BLaER1 (cell line): ENCODE results near the gene PMIS2.
A peak's percentile ranks its signal among the peaks of the same experiment; 100 is the strongest.
"Not testable (repeated sequence)": the region's sequence is repeated elsewhere in the genome, so short reads cannot be mapped to it uniquely, and the experiment has no call there.

ENCODE experiments used
- H3K27ac ChIP-seq: shearing (Covaris generic); formaldehyde crosslinking; 2 replicates; pipeline ENCODE4 v1.8.1; 2022
- H3K27me3 ChIP-seq: shearing (Covaris generic); formaldehyde crosslinking; 2 replicates; pipeline ENCODE4 v1.8.1; 2022
- H3K36me3 ChIP-seq: shearing (Covaris generic); formaldehyde crosslinking; 2 replicates; pipeline ENCODE4 v1.8.1; 2022
- H3K4me1 ChIP-seq: shearing (Covaris generic); formaldehyde crosslinking; 2 replicates; pipeline ENCODE4 v1.8.1; 2022
- H3K4me2 ChIP-seq: shearing (Covaris generic); formaldehyde crosslinking; 2 replicates; pipeline ENCODE4 v1.8.1; 2022
- H3K4me3 ChIP-seq: shearing (Covaris generic); formaldehyde crosslinking; 2 replicates; pipeline ENCODE4 v1.8.1; 2022
- H3K9ac ChIP-seq: shearing (Covaris generic); formaldehyde crosslinking; 2 replicates; pipeline ENCODE4 v1.8.1; 2022
- H3K9me3 ChIP-seq: shearing (Covaris generic); formaldehyde crosslinking; 2 replicates; pipeline ENCODE4 v1.8.1; 2022
- H4K20me1 ChIP-seq: shearing (Covaris generic); formaldehyde crosslinking; 2 replicates; pipeline ENCODE4 v1.8.1; 2022
- Cebpa-rat ChIP-seq: shearing (Covaris generic); IDR thresholded peaks from 2 replicates; pipeline ENCODE4 v1.8.1; 2022

Gene PMIS2

GRCh38 chr19:35587321-35587720, 1.3 kb downstream of the PMIS2 start:
- Histone ChIP-seq H3K9ac (no peak overlapping the region), H3K36me3 (no peaks in the 10 kb centered on the region), H3K9me3 (peaks cover 7% of the 10 kb centered on the region), H3K27ac (no peak overlapping the region), H3K4me2 (no peak overlapping the region), H4K20me1 (no peaks in the 10 kb centered on the region), H3K4me3 (no peak overlapping the region), H3K4me1 (peaks cover 24% of the 10 kb centered on the region), H3K27me3 (no peaks in the 10 kb centered on the region)
- TF ChIP-seq Cebpa-rat = no peak

GRCh38 chr19:35590875-35591274, 4.9 kb downstream of the PMIS2 start:
- Histone ChIP-seq H3K4me2 (no peak overlapping the region), H4K20me1 (no peaks in the 10 kb centered on the region), H3K9ac (no peak overlapping the region), H3K27ac (no peak overlapping the region), H3K4me3 (no peak overlapping the region), H3K4me1 (peaks cover 24% of the 10 kb centered on the region), H3K27me3 (no peaks in the 10 kb centered on the region), H3K9me3 (peaks cover 3% of the 10 kb centered on the region), H3K36me3 (no peaks in the 10 kb centered on the region)
- TF ChIP-seq Cebpa-rat = no peak

DNA sequence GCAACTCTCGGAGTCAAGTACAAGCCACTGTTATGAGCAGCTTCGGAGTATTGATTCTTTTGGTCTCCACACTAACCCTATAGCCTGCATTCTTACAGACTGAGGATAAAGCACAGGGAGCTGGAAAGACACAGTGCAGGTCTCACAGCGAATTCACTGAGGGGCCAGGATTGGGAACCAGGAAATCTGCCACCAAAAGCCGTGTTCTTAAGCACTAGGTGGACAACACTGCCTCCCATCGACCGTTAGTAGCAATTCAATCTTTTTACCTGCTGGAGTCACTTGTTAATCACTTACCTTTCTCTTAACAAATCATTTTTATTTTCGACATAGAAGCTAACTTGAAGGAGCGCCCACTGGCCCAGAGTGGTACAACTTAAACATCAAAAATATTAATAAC, 6.3 kb downstream of the PMIS2 start:
- Histone ChIP-seq H3K4me3 (no peak overlapping the region), H3K9ac (no peak overlapping the region), H3K36me3 (no peaks in the 10 kb centered on the region), H3K27ac (no peak overlapping the region), H3K9me3 (no peaks in the 10 kb centered on the region), H3K4me1 (peaks cover 29% of the 10 kb centered on the region), H3K27me3 (no peaks in the 10 kb centered on the region), H4K20me1 (no peaks in the 10 kb centered on the region), H3K4me2 (no peak overlapping the region)
- no peak for TF ChIP-seq Cebpa-rat

GRCh38 chr19:35595026-35595425, 9.1 kb downstream of the PMIS2 start:
- not testable (repeated sequence) for H3K27me3 ChIP-seq, H4K20me1 ChIP-seq, H3K4me2 ChIP-seq, H3K4me3 ChIP-seq, H3K36me3 ChIP-seq, H3K9me3 ChIP-seq, H3K4me1 ChIP-seq, H3K27ac ChIP-seq, H3K9ac ChIP-seq

DNA sequence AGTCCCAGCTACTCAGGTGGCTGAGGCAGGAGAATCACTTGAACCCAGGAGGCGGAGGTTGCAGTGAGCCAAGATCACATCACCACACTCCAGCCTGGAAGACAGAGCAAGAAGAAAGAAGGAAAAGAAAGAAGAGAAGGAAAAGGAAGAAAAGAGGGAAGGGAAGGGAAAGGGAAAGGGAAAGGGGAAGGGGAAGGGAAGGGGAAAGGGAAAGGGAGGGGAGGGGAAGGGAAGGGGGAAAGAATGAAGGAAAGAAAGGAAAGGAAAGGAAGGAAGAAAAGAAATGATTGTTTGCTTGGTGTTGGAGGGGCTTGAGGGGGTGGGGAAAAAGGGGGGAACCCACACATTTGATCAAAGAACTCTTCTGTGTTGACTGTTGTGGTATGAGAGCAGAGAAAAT, 10.0 kb downstream of the PMIS2 start:
- peaks cover 6% of the 10 kb centered on the region; the same call in 1 of the 2 replicates for H3K4me1 ChIP-seq
- no peaks in the 10 kb centered on the region for H3K36me3 ChIP-seq
- H3K4me3 ChIP-seq = no peak overlapping the region
- no peaks in the 10 kb centered on the region for H3K9me3 ChIP-seq
- TF ChIP-seq Cebpa-rat = no peak
- H3K27me3 ChIP-seq = no peaks in the 10 kb centered on the region
- 0 out of 2 replicates have a peak overlapping the region, but pooled peaks have one; percentile 2 for H3K4me2 ChIP-seq
- H3K27ac ChIP-seq = no peak overlapping the region
- no peak overlapping the region for H3K9ac ChIP-seq
- no peaks in the 10 kb centered on the region for H4K20me1 ChIP-seq

DNA sequence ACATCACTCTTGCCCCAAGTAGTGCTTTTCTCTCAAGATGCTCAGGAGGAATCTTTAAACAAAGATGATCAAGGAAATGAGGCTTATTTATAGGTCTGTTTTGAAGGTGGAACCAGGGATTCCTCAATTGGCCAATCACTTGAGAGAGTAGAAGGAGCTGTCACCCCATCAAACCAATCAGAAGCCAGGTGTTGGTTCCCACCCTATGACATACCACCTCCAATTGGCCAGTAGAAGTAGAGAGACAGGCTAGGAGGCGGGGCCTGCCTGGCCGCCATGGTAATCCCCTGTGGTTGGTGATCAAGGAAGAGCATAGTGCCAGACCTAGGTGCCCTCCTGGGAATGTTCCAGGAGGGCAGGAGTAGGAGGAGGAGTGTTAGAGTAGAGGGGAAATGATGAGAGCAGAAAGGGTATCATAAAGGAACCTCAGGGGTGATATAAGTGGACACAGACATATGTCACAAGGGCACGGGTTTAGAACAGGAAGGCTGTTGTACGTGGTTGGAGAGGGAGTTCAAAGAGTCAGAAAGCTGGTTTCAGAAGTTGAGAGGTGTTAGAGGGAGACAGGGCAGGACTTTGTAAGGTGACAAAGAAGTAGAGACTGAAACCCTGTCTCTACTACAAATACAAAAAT, 10.5 kb downstream of the PMIS2 start:
- TF ChIP-seq Cebpa-rat = no peak
- Histone ChIP-seq H3K4me1 (peaks cover 6% of the 10 kb centered on the region; the same call in 1 of the 2 replicates), H3K27ac (no peak overlapping the region), H3K27me3 (no peaks in the 10 kb centered on the region), H3K4me2 (0 out of 2 replicates have a peak overlapping the region, but pooled peaks have one; percentile 2), H3K36me3 (no peaks in the 10 kb centered on the region), H3K9ac (no peak overlapping the region), H3K9me3 (no peaks in the 10 kb centered on the region), H4K20me1 (no peaks in the 10 kb centered on the region), H3K4me3 (no peak overlapping the region)

DNA sequence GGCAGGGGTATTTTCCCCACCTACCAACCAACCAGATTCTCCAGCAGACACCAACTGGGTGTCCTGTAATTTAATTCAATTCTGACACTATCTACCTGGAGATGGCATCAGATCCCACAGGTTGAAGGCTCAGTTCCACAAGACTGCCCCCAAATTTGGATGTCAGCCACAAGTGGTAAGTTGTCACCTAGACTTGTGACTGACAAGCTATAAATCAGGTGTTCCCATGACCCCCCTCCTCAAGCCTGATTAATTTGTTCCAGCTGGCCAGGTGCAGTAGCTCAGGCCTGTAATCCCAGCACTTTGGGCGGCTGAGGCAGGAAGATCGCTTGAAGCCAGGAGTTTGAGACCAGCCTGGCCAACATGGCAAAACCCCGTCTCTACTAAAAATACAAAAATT, 16.0 kb downstream of the PMIS2 start:
- no peak overlapping the region for H3K4me3 ChIP-seq
- no peak for TF ChIP-seq Cebpa-rat
- H3K27me3 ChIP-seq = no peaks in the 10 kb centered on the region
- no peaks in the 10 kb centered on the region for H3K4me1 ChIP-seq
- no peaks in the 10 kb centered on the region for H4K20me1 ChIP-seq
- no peak overlapping the region for H3K9ac ChIP-seq
- H3K36me3 ChIP-seq = no peaks in the 10 kb centered on the region
- no peak overlapping the region for H3K4me2 ChIP-seq
- peaks cover 12% of the 10 kb centered on the region for H3K9me3 ChIP-seq
- H3K27ac ChIP-seq = no peak overlapping the region

- not testable (repeated sequence) for H3K4me1 ChIP-seq, H3K4me2 ChIP-seq, H3K9ac ChIP-seq, H3K27me3 ChIP-seq, H3K4me3 ChIP-seq, H3K36me3 ChIP-seq, H3K27ac ChIP-seq, H4K20me1 ChIP-seq
- H3K9me3 ChIP-seq = peaks cover 31% of the 10 kb centered on the region
Observed at GRCh38 chr19:35604436-35604835, 18.5 kb downstream of the PMIS2 start.

DNA sequence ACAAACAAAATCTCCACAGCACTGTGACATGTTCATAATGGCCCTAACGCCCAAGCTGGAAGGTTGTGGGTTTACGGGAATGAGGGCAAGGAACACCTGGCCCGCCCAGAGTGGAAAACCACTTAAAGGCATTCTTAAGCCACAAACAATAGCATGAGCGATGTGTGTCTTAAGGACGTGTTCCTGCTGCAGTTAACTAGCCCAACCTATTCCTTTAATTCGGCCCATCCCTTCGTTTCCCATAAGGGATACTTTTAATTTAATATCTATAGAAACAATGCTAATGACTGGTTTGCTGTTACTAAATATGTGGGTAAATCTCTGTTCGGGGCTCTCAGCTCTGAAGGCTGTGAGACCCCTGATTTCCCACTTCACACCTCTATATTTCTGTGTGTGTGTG, 21.2 kb downstream of the PMIS2 start:
- not testable (repeated sequence) for H3K9ac ChIP-seq, H3K27ac ChIP-seq, H3K4me3 ChIP-seq, H4K20me1 ChIP-seq, H3K4me2 ChIP-seq, H3K27me3 ChIP-seq, H3K36me3 ChIP-seq
- peaks cover 31% of the 10 kb centered on the region for H3K9me3 ChIP-seq
- peaks cover 11% of the 10 kb centered on the region for H3K4me1 ChIP-seq

- H3K27me3 ChIP-seq = no peaks in the 10 kb centered on the region
- no peak overlapping the region for H3K27ac ChIP-seq
- H3K9me3 ChIP-seq = peaks cover 31% of the 10 kb centered on the region
- H4K20me1 ChIP-seq = no peaks in the 10 kb centered on the region
- H3K36me3 ChIP-seq = no peaks in the 10 kb centered on the region
- TF ChIP-seq Cebpa-rat = no peak
- H3K4me1 ChIP-seq = peaks cover 14% of the 10 kb centered on the region
- H3K4me3 ChIP-seq = no peak overlapping the region
- H3K4me2 ChIP-seq = no peak overlapping the region
- H3K9ac ChIP-seq = no peak overlapping the region
Observed at GRCh38 chr19:35607661-35608060, 21.7 kb downstream of the PMIS2 start.

- Histone ChIP-seq H3K9ac (no peak overlapping the region), H3K4me3 (no peak overlapping the region), H3K27ac (no peak overlapping the region), H3K36me3 (no peaks in the 10 kb centered on the region), H3K9me3 (peaks cover 31% of the 10 kb centered on the region), H3K4me1 (peaks cover 17% of the 10 kb centered on the region), H3K4me2 (no peak overlapping the region), H3K27me3 (no peaks in the 10 kb centered on the region), H4K20me1 (no peaks in the 10 kb centered on the region)
- TF ChIP-seq Cebpa-rat = no peak
Observed at GRCh38 chr19:35608251-35608650, 22.3 kb downstream of the PMIS2 start.
